Left ventricle myocardium inferior (tissue), 1 donor: Measurements from ENCODE around the gene USF2. TPM values are rescaled to one million over a fixed set of nuclear protein-coding genes. Genes with fewer than 3 reads are reported as not detected.

Experiments
- DNase-seq: peaks from one replicate; pipeline ENCODE4 v3.0.0-alpha.2; 2020
- H3K27ac ChIP-seq: fragments of 200-600 bp; replicated peaks from 2 replicates; pipeline ENCODE4 v1.8.0; 2021
- H3K27me3 ChIP-seq: fragments of 200-600 bp; 2 replicates; pipeline ENCODE4 v1.8.0; 2021; ENCODE audit warnings: low read depth
- H3K36me3 ChIP-seq: fragments of 200-600 bp; 2 replicates; pipeline ENCODE4 v1.8.0; 2021
- H3K4me1 ChIP-seq: fragments of 200-600 bp; 2 replicates; pipeline ENCODE4 v1.8.0; 2021
- H3K4me3 ChIP-seq: fragments of 200-600 bp; 2 replicates; pipeline ENCODE4 v1.8.0; 2021; ENCODE audit warnings: mild to moderate bottlenecking, moderate library complexity
- H3K9me3 ChIP-seq: fragments of 200-600 bp; replicated peaks from 2 replicates; pipeline ENCODE4 v1.8.0; 2021
- CTCF ChIP-seq: fragments of 200-600 bp; IDR thresholded peaks from 2 replicates; pipeline ENCODE4 v1.8.0; 2021; ENCODE audit warnings: antibody characterized with exemption, mild to moderate bottlenecking, borderline replicate concordance
- intact Hi-C: fragments of 100-400 bp; cut with micrococcal nuclease; formaldehyde crosslinking; loops from one replicate; pipeline ENCODE4 v1.11.0; 2022
- total RNA-seq: library from RNA; stranded (reverse); fragmentation: NEBNext Ultra II Directional; extraction: Animal tissue kit (Norgen Biotek cat#: 25700); gene quantifications from one replicate; pipeline ENCODE4 v1.2.1, GENCODE V29; 2021
- donor health status: DM: no; HTN: yes; CAD: no; lungs with severe emphysema.

USF2 gene
- total RNA-seq, 1 donor from 2014 or later = 147 TPM

GRCh38 chr19:35254341-35255297, 14.1 kb upstream of the USF2 start:
- no peaks in the 10 kb centered on the region for H3K9me3 ChIP-seq
- no peak for DNase-seq
- no peak for TF ChIP-seq CTCF
- peaks cover 14% of the 10 kb centered on the region for H3K27me3 ChIP-seq
- H3K4me3 ChIP-seq = no peak overlapping the region
- intact Hi-C loops = no loop called here
- H3K27ac ChIP-seq = peak overlapping the region; percentile 81
- no peaks in the 10 kb centered on the region for H3K36me3 ChIP-seq
- H3K4me1 ChIP-seq = peaks cover 20% of the 10 kb centered on the region

- Histone ChIP-seq H3K4me1 (peaks cover 23% of the 10 kb centered on the region), H3K36me3 (no peaks in the 10 kb centered on the region), H3K27ac (no peak overlapping the region), H3K9me3 (no peaks in the 10 kb centered on the region), H3K4me3 (no peak overlapping the region), H3K27me3 (no peaks in the 10 kb centered on the region)
- no peak for DNase-seq
- intact Hi-C loops = no loop called here
- TF ChIP-seq CTCF = no peak
Measured at GRCh38 chr19:35256566-35256965, 12.2 kb upstream of the USF2 start.

GRCh38 chr19:35257113-35257461, 11.7 kb upstream of the USF2 start:
- no peak for TF ChIP-seq CTCF
- intact Hi-C loops = no loop called here
- Histone ChIP-seq H3K36me3 (no peaks in the 10 kb centered on the region), H3K27ac (no peak overlapping the region), H3K9me3 (no peaks in the 10 kb centered on the region), H3K4me1 (peaks cover 28% of the 10 kb centered on the region), H3K4me3 (no peak overlapping the region), H3K27me3 (no peaks in the 10 kb centered on the region)
- no peak for DNase-seq

GRCh38 chr19:35260694-35261304, 8.0 kb upstream of the USF2 start:
- DNase-seq = no peak
- H3K4me1 ChIP-seq = peaks cover 34% of the 10 kb centered on the region
- TF ChIP-seq CTCF = no peak
- intact Hi-C loops = no loop called here
- H3K27ac ChIP-seq = no peak overlapping the region
- H3K9me3 ChIP-seq = no peaks in the 10 kb centered on the region
- H3K27me3 ChIP-seq = no peaks in the 10 kb centered on the region
- no peak overlapping the region for H3K4me3 ChIP-seq
- H3K36me3 ChIP-seq = no peaks in the 10 kb centered on the region

GRCh38 chr19:35261356-35262100, 7.2 kb upstream of the USF2 start:
- Histone ChIP-seq H3K4me1 (peaks cover 40% of the 10 kb centered on the region), H3K9me3 (no peaks in the 10 kb centered on the region), H3K36me3 (no peaks in the 10 kb centered on the region), H3K4me3 (no peak overlapping the region), H3K27me3 (no peaks in the 10 kb centered on the region), H3K27ac (no peak overlapping the region)
- DNase-seq = no peak
- no peak for TF ChIP-seq CTCF
- intact Hi-C loops = no loop called here
